ENCODE measurements around the gene MC4R.

The MC4R gene

GRCh38 chr18:60347526-60348045 lies 25.0 kb downstream of the MC4R start:
- CTCF ChIA-PET = interaction anchor here (0.6 kb wide), 1 partner anchor 8 kb away, joined by 3 read pairs; no protein-coding TSS in a partner anchor
- POLR2A ChIA-PET = no interaction called here
- no peak overlapping the region for H3K4me3 ChIP-seq (ENCODE audit: low read depth, low read length)
- TF ChIP-seq, protein P1, sequence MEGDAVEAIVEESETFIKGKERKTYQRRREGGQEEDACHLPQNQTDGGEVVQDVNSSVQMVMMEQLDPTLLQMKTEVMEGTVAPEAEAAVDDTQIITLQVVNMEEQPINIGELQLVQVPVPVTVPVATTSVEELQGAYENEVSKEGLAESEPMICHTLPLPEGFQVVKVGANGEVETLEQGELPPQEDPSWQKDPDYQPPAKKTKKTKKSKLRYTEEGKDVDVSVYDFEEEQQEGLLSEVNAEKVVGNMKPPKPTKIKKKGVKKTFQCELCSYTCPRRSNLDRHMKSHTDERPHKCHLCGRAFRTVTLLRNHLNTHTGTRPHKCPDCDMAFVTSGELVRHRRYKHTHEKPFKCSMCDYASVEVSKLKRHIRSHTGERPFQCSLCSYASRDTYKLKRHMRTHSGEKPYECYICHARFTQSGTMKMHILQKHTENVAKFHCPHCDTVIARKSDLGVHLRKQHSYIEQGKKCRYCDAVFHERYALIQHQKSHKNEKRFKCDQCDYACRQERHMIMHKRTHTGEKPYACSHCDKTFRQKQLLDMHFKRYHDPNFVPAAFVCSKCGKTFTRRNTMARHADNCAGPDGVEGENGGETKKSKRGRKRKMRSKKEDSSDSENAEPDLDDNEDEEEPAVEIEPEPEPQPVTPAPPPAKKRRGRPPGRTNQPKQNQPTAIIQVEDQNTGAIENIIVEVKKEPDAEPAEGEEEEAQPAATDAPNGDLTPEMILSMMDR (IDR thresholded peaks at IDR 0.05; ENCODE audit: insufficient read depth, low read length, missing control alignments) = no peak
- no peak for DNase-seq (ENCODE audit: low read depth, low spot score)

DNA sequence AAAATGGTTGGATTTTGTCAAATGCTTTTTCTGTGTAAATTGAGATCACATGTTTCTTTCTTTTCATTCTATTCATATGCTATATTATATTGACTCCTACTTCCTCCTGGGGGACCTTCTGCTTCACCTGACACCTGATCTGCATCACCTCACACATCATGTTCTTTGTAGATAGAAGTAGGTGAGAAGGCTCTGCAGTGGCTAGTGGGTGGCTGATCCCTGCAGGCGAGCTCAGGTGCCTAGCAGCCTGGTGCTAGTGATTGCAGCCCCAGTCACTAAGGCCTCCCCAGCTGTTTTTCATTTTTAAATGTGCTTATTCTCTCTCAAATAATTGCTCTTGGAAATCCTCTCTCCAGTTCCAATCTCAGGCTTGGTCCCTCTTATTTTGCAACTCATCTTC lies 33.6 kb downstream of the MC4R start:
- no peak overlapping the region for H3K4me3 ChIP-seq (ENCODE audit: low read depth, low read length)
- ChIA-PET CTCF (interaction anchor here (1.0 kb wide), 1 partner anchor 9 kb away, joined by 3 read pairs; no protein-coding TSS in a partner anchor), POLR2A (no interaction called here)
- TF ChIP-seq, protein P1 (IDR thresholded peaks at IDR 0.05; ENCODE audit: insufficient read depth, low read length, missing control alignments) = no peak
- no peak for DNase-seq (ENCODE audit: low read depth, low spot score)

GRCh38 chr18:60331890-60332289 lies 40.7 kb downstream of the MC4R start:
- no peak overlapping the region for H3K4me3 ChIP-seq (ENCODE audit: low read depth, low read length)
- DNase-seq (ENCODE audit: low read depth, low spot score) = no peak
- TF ChIP-seq, protein P1 (IDR thresholded peaks at IDR 0.05; ENCODE audit: insufficient read depth, low read length, missing control alignments) = no peak
- ChIA-PET CTCF (interaction anchor here (0.5 kb wide), 1 partner anchor 37 kb away, joined by 3 read pairs; no protein-coding TSS in a partner anchor), POLR2A (no interaction called here)

GRCh38 chr18:60329131-60329530 lies 43.4 kb downstream of the MC4R start:
- TF ChIP-seq, protein P1 (IDR thresholded peaks at IDR 0.05; ENCODE audit: insufficient read depth, low read length, missing control alignments) = no peak
- ChIA-PET POLR2A (no interaction called here), CTCF (no interaction called here)
- no peak overlapping the region for H3K4me3 ChIP-seq (ENCODE audit: low read depth, low read length)
- DNase-seq (ENCODE audit: low read depth, low spot score) = no peak

DNA sequence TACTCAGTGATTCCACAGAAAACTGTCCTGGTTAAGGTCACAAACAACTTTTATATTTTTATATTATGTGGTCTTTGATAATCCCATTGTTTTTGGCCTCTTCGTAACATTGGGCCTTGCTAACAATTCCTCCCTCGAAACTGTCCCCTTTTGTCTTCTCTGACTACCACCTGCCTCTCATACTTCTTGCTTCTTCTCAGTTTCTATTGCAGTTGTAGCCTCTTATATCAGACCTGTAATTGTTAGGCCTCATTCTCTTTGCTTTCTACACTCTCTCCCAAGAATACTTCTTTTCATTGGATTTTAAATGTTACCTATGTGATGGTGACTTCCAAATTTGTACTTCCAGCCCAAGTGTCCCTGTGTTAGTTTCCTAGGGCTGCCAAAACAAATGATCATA lies 44.7 kb downstream of the MC4R start:
- no peak overlapping the region for H3K4me3 ChIP-seq (ENCODE audit: low read depth, low read length)
- ChIA-PET POLR2A (no interaction called here), CTCF (no interaction called here)
- no peak for DNase-seq (ENCODE audit: low read depth, low spot score)
- TF ChIP-seq, protein P1 (IDR thresholded peaks at IDR 0.05; ENCODE audit: insufficient read depth, low read length, missing control alignments) = no peak

DNA sequence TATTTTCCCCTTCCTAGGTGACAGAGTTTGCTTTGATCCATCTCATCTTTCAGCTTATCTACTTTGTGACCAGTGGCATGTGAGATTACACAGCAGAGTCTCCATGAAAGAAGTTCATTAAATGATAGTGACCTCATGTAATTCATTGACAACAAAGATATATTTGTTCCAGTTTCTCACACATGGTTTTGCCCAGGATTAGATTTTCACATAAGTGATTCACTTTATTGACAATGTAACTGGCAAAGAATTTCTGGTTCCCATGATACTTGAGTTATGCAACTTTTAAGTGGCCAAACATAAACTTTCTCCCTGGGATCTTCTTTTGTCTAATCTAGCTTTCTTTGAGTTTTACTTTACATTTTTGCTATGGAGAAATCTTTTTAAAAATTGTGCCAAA lies 50.0 kb downstream of the MC4R start:
- TF ChIP-seq, protein P1 (IDR thresholded peaks at IDR 0.05; ENCODE audit: insufficient read depth, low read length, missing control alignments) = no peak
- ChIA-PET POLR2A (no interaction called here), CTCF (interaction anchor here (1.3 kb wide), 1 partner anchor 327 kb away, joined by 3 read pairs; no protein-coding TSS in a partner anchor)
- peak; percentile 9 for DNase-seq (ENCODE audit: low read depth, low spot score)
- H3K4me3 ChIP-seq (ENCODE audit: low read depth, low read length) = no peak overlapping the region

All from AG04449 (cell line).